K562 (cell line): Measurements from ENCODE around the gene TOMM40L. TPM values are rescaled to one million over a fixed set of nuclear protein-coding genes. Genes with fewer than 3 reads are reported as not detected.

ENCODE experiments used
- ELF4 ChIP-seq: fragments of 450-650 bp; formaldehyde crosslinking; IDR thresholded peaks from 2 replicates; pipeline ENCODE4 v1.4.0; 2022; ENCODE audit warnings: missing genetic modification characterization
- ERF ChIP-seq: fragments of 450-650 bp; formaldehyde crosslinking; IDR thresholded peaks from 2 replicates; pipeline ENCODE4 v1.4.0; 2020; ENCODE audit warnings: mild to moderate bottlenecking, mixed read lengths
- ESRRB ChIP-seq: fragments of 250-450 bp; sonication (Bioruptor Pico); IDR thresholded peaks from 2 replicates; pipeline ENCODE4 v1.5.0; 2020; ENCODE audit warnings: mild to moderate bottlenecking, moderate library complexity, borderline replicate concordance
- FOXA1 ChIP-seq: fragments of 450-650 bp; IDR thresholded peaks from 2 replicates; pipeline ENCODE4 v1.6.1; 2016; ENCODE audit warnings: mild to moderate bottlenecking, borderline replicate concordance
- FOXP1 ChIP-seq: sonication (generic); formaldehyde crosslinking; IDR thresholded peaks from 2 replicates; pipeline ENCODE4 v1.8.0; 2022; ENCODE audit warnings: mild to moderate bottlenecking, missing genetic modification reagents
- HDAC3 ChIP-seq: fragments of 450-650 bp; IDR thresholded peaks from 2 replicates; pipeline ENCODE4 v1.6.1; 2018; ENCODE audit warnings: borderline replicate concordance, mild to moderate bottlenecking, moderate library complexity; ENCODE audit not compliant: partially characterized antibody
- LARP7 ChIP-seq: fragments of 450-650 bp; IDR thresholded peaks from 2 replicates; pipeline ENCODE4 v1.6.1; 2016
- NCOA6 ChIP-seq: fragments of 450-650 bp; IDR thresholded peaks from 2 replicates; pipeline ENCODE4 v1.6.1; 2017; ENCODE audit warnings: mild to moderate bottlenecking
- NELFE ChIP-seq: IDR thresholded peaks from 2 replicates; pipeline ENCODE4 v1.6.1; 2011; ENCODE audit warnings: mild to moderate bottlenecking; ENCODE audit not compliant: insufficient read depth, insufficient read length
- RAD21 ChIP-seq, 2 experiments: fragments of 250-450 bp in 1 of 2; fragments of 450-650 bp in 1 of 2; sonication (Bioruptor Pico) in 1 of 2; formaldehyde crosslinking in 1 of 2; IDR thresholded peaks in 1 of 2; conservative IDR thresholded peaks in 1 of 2; 2 replicates each; pipeline versions ENCODE4 v1.4.0 to v1.8.0; 2020 to 2022; ENCODE audit warnings: mild to moderate bottlenecking in 2 of 2, moderate library complexity in 1 of 2
- TEAD1 ChIP-seq, 2 experiments: fragments of 450-650 bp in 1 of 2; sonication (generic) in 1 of 2; formaldehyde crosslinking; IDR thresholded peaks; 2 replicates each; pipeline versions ENCODE4 v1.4.0 to v1.8.0; 2020 to 2022; ENCODE audit warnings: mild to moderate bottlenecking in 2 of 2, missing genetic modification reagents in 1 of 2
- ZBTB1 ChIP-seq: sonication (generic); formaldehyde crosslinking; IDR thresholded peaks from 2 replicates; pipeline ENCODE4 v1.8.1; 2023; ENCODE audit warnings: missing genetic modification reagents, low read depth, mild to moderate bottlenecking, borderline replicate concordance
- ZNF507 ChIP-seq: conservative IDR thresholded peaks from 2 replicates; pipeline ENCODE4 v1.6.1; 2017; ENCODE audit warnings: missing genetic modification characterization, missing compliant biosample characterization
- polyA plus RNA-seq, 8 experiments: library from polyadenylated mRNA; depleted of rRNA in 4 of 8; stranded (reverse) in 5 of 8; unstranded in 3 of 8; fragments of >200 nt; fragmentation: Nextera tagmentation in 2 of 8; fragmentation: Illumina TruSeq in 1 of 8; extraction: Ambion mirVana in 2 of 8; extraction: Trizol in 1 of 8; gene quantifications; 2 replicates each; pipeline versions ENCODE4 v1.2.1 to v1.2.3, GENCODE V29; 2011 to 2014; ENCODE audit warnings: inconsistent platforms in 1 of 8, missing spikeins in 1 of 8
- total RNA-seq, 7 experiments: library from RNA; depleted of rRNA in 6 of 7; stranded (reverse); fragments of >200 nt in 6 of 7; fragmentation: Illumina TruSeq in 2 of 7; extraction: Trizol in 2 of 7; gene quantifications; 2 replicates each; pipeline versions ENCODE4 v1.2.1 to v1.2.3, GENCODE V29; 2011 to 2021; ENCODE audit warnings: low replicate concordance in 1 of 7
- TF ChIP-seq, protein P1 (sequence below): sonication (generic); formaldehyde crosslinking; IDR thresholded peaks from 2 replicates; pipeline ENCODE4 v1.8.0; 2022; ENCODE audit warnings: mild to moderate bottlenecking, missing genetic modification reagents
- TF ChIP-seq, protein P2 (sequence below): fragments of 200-800 bp; sonication (Bioruptor generic); IDR thresholded peaks from 2 replicates; pipeline ENCODE4 v1.6.1; 2016; ENCODE audit warnings: missing genetic modification characterization, missing compliant biosample characterization
- TF ChIP-seq, protein P3 (sequence below), 2 experiments: fragments of 450-650 bp in 1 of 2; IDR thresholded peaks; 2 replicates each; pipeline ENCODE4 v1.6.1; 2011 to 2017; ENCODE audit warnings: low read depth in 2 of 2, antibody characterized with exemption in 1 of 2, borderline replicate concordance in 1 of 2, low read length in 1 of 2, mild to moderate bottlenecking in 1 of 2, mixed read lengths in 1 of 2; ENCODE audit not compliant: control insufficient read depth in 1 of 2

Gene TOMM40L
- total and polyA plus RNA-seq, 9 of the 15 experiments (the other 6 are each of a cell fraction or from before 2014, with no cell fraction given), result 9.6 to 33.6 (median 25.2) TPM

DNA sequence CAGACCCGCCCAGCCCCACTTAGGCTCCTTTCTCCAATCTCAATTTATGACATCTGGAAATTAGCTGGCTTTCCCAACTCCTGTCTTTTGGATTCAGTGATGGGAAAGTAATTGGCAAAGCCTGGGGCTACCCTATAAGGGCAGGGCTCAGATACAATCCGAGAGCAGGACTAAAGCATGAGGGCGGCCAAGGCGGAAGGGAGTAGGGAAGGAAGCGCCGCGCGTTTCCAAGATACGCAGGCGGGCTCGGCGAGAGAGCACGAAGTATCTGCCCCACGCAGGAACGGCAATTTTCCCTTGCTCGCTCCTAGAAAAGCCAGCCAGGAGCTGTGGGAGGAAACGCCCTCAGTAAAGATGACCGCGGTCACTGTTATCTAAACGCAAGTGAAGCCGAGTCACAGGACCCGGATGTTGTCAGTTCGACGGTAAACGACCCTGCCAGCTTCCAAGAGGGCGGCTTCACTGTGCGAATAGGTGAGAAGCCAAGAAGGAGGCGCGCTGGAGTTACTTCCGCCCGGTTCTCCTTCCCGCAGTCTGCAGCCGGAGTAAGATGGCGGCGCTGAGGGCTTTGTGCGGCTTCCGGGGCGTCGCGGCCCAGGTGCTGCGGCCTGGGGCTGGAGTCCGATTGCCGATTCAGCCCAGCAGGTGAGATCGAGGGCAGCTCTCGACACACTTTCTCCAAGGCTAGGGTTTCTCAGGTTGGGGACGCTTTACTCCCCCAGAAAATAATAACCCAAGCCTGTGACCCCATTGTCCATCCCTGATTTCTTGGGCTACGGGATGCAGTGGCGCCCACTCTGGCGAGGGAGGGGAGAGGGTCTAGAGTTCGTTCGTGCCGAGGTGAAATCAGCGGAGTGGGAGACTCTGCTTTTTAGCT lies 23.8 kb upstream of the TOMM40L start, which contains the start of gene NDUFS2 (continued):
- TF ChIP-seq ZBTB1, result 0 out of 2 replicates have a peak, but pooled peaks have one; percentile 21
- no peak for TF ChIP-seq NELFE
- TF ChIP-seq, protein P1, sequence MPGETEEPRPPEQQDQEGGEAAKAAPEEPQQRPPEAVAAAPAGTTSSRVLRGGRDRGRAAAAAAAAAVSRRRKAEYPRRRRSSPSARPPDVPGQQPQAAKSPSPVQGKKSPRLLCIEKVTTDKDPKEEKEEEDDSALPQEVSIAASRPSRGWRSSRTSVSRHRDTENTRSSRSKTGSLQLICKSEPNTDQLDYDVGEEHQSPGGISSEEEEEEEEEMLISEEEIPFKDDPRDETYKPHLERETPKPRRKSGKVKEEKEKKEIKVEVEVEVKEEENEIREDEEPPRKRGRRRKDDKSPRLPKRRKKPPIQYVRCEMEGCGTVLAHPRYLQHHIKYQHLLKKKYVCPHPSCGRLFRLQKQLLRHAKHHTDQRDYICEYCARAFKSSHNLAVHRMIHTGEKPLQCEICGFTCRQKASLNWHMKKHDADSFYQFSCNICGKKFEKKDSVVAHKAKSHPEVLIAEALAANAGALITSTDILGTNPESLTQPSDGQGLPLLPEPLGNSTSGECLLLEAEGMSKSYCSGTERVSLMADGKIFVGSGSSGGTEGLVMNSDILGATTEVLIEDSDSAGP (CRISPR knock-in tag), result peak; percentile 56; the same call in 1 of the 2 replicates
- TF ChIP-seq, protein P2, sequence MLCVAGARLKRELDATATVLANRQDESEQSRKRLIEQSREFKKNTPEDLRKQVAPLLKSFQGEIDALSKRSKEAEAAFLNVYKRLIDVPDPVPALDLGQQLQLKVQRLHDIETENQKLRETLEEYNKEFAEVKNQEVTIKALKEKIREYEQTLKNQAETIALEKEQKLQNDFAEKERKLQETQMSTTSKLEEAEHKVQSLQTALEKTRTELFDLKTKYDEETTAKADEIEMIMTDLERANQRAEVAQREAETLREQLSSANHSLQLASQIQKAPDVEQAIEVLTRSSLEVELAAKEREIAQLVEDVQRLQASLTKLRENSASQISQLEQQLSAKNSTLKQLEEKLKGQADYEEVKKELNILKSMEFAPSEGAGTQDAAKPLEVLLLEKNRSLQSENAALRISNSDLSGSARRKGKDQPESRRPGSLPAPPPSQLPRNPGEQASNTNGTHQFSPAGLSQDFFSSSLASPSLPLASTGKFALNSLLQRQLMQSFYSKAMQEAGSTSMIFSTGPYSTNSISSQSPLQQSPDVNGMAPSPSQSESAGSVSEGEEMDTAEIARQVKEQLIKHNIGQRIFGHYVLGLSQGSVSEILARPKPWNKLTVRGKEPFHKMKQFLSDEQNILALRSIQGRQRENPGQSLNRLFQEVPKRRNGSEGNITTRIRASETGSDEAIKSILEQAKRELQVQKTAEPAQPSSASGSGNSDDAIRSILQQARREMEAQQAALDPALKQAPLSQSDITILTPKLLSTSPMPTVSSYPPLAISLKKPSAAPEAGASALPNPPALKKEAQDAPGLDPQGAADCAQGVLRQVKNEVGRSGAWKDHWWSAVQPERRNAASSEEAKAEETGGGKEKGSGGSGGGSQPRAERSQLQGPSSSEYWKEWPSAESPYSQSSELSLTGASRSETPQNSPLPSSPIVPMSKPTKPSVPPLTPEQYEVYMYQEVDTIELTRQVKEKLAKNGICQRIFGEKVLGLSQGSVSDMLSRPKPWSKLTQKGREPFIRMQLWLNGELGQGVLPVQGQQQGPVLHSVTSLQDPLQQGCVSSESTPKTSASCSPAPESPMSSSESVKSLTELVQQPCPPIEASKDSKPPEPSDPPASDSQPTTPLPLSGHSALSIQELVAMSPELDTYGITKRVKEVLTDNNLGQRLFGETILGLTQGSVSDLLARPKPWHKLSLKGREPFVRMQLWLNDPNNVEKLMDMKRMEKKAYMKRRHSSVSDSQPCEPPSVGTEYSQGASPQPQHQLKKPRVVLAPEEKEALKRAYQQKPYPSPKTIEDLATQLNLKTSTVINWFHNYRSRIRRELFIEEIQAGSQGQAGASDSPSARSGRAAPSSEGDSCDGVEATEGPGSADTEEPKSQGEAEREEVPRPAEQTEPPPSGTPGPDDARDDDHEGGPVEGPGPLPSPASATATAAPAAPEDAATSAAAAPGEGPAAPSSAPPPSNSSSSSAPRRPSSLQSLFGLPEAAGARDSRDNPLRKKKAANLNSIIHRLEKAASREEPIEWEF (CRISPR knock-in tag), result no peak
- peak; percentile 85 for TF ChIP-seq FOXP1 (CRISPR knock-in tag)
- TF ChIP-seq NCOA6, result no peak
- peak; percentile 62 to 66; a peak in 2 of 4 replicates for TF ChIP-seq TEAD1 (CRISPR knock-in tag; IDR thresholded peaks at IDR 0.05)
- TF ChIP-seq, protein P3, sequence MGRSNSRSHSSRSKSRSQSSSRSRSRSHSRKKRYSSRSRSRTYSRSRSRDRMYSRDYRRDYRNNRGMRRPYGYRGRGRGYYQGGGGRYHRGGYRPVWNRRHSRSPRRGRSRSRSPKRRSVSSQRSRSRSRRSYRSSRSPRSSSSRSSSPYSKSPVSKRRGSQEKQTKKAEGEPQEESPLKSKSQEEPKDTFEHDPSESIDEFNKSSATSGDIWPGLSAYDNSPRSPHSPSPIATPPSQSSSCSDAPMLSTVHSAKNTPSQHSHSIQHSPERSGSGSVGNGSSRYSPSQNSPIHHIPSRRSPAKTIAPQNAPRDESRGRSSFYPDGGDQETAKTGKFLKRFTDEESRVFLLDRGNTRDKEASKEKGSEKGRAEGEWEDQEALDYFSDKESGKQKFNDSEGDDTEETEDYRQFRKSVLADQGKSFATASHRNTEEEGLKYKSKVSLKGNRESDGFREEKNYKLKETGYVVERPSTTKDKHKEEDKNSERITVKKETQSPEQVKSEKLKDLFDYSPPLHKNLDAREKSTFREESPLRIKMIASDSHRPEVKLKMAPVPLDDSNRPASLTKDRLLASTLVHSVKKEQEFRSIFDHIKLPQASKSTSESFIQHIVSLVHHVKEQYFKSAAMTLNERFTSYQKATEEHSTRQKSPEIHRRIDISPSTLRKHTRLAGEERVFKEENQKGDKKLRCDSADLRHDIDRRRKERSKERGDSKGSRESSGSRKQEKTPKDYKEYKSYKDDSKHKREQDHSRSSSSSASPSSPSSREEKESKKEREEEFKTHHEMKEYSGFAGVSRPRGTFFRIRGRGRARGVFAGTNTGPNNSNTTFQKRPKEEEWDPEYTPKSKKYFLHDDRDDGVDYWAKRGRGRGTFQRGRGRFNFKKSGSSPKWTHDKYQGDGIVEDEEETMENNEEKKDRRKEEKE (IDR thresholded peaks at IDR 0.05; ENCODE audit: borderline replicate concordance in 1 of 2, control insufficient read depth in 1 of 2, low read depth in 2 of 2, low read length in 1 of 2), result no peak
- TF ChIP-seq ZNF507 (tag), result no peak
- 0 out of 2 replicates have a peak, but pooled peaks have one; percentile 12 for TF ChIP-seq LARP7
- TF ChIP-seq ERF (CRISPR knock-in tag), result 0 out of 2 replicates have a peak, but pooled peaks have one; percentile 8
- no peak for TF ChIP-seq ESRRB
- TF ChIP-seq FOXA1, result no peak
- TF ChIP-seq HDAC3, result no peak
- peak in 1 of 2 experiments; percentile 20; a peak in 1 of 4 replicates for TF ChIP-seq RAD21 (CRISPR knock-in tag; conservative IDR thresholded peaks at IDR 0.05 in 1 of 2, IDR thresholded peaks at IDR 0.05 in 1 of 2)
- TF ChIP-seq ELF4 (CRISPR knock-in tag), result peak; percentile 62; the same call in 1 of the 2 replicates
